Ramos (cell line): ENCODE measurements around the gene PTK7.

Experiments
- in situ Hi-C: fragments of 300-500 bp; cut with MboI; formaldehyde crosslinking; loops from one replicate; pipeline ENCODE4 v1.14.3; 2022; ENCODE audit warnings: low sequenced_read_pairs; ENCODE audit not compliant: unreplicated experiment

Gene PTK7

DNA sequence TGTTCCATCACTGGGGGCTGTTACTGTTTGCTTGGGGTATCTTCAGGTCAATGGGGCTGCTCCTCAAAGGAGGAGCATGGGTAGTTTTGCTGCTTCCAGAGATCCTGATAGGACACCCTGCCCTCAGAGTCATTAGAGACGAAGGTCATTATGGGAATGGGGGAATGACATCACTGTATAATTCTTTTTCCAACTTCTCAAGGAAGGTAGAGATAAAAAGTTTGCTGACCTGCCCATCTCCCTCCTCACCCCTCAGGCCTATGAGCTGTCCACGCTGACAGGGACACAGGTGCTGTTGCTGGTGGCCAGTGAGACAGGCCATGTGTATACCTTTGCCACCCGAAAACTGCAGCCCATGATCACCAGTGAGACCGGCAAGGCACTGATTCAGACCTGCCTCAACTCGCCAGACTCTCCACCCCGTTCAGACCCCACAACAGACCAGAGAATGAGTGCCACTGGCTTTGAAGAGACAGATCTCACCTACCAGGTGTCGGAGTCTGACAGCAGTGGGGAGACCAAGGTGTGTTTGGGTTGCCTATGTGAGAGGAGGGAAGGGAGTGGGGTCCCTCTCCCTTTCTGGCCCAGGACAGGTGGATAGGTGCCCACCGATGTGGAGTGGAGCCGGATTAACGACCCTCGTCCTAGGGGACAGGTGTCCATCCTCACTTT is 97.6 kb downstream of the PTK7 start:
- in situ Hi-C loops: no loop called here

DNA sequence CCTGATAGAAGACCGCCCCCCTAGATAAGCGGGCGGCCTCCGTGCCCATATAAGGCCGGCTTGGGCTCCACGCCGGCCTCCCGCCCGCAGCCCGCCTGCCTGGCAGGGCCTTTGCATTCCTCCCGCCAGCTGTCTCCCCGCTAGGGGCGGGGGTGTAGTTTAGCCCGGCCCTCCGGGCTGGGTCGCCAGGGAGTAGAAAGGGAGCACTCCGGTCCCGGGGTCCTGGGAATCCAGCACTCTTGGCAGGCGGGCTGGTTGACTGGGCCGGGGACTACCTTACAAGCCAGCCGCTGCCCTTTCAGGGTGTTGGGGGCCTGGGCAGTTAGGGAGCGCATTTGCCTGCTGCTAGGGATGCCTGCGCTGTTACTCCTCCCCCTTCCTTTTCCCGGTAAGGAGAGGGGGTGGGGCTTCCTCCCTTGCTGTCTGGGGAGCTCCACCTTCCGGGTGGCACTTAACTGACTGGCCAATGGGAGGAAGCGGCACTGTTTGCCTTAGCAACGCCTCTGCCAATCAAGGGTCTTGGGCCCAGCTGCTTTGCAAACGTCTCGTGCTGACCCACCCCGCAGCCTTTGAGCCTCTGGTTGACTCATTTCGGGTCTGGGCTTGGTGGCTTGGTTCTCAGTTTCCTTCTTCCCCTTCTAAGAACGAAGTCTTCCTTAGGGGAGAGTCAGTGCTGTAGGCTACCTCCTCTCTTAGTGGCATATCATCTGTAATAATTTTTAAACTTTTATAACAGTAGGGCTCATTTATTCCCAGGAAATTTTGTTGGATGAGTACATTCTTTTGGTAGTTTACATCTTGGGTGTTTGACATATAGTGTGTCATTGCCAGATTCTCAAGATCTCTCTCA is 98.4 kb downstream of the PTK7 start:
- in situ Hi-C loops: no loop called here

DNA sequence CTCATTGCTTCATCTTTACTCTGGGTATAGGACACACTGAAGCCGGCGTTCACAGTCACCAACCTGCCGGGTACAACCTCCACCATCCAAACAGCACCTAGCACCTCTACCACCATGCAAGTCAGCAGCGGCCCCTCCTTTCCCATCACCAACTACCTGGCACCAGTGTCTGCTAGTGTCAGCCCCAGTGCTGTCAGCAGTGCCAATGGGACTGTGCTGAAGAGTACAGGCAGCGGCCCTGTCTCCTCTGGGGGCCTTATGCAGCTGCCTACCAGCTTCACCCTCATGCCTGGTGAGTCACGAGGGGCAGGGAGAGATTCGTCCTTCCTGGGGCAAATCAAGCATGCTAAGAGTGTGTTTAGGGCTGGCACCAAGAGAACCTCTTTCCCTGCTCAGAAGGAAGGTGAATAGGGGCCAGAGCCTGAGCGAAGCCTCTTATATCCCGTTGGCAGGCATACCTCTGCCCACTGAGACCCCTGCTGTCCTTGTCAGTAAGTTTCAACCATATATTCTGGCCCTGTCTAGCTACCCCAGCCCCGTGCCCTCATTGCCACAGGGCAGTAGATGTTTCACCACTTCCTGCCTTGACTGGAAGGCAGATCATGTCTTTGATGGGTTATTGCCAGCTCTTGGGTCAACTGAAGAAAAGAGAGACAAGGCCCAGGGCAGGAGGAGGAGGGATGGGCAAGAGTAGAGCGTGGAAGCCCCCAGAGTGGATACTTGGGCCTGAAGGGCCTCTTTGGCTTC is 99.7 kb downstream of the PTK7 start:
- in situ Hi-C loops: no loop called here

DNA sequence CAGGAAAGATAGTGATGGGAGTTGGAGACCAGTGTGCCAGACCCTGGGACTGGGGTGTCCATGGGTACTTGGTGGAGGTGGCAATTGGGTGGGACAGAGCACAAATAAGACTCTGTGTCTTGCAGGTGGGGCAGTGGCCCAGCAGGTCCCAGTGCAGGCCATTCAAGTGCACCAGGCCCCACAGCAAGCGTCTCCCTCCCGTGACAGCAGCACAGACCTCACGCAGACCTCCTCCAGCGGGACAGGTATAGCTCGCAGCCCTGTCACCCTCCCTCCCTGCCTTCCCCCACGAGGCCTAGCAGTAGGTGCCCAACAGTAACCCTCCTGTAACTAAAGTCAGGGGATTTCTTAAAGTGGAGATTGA is 100.3 kb downstream of the PTK7 start:
- in situ Hi-C loops: no loop called here

DNA sequence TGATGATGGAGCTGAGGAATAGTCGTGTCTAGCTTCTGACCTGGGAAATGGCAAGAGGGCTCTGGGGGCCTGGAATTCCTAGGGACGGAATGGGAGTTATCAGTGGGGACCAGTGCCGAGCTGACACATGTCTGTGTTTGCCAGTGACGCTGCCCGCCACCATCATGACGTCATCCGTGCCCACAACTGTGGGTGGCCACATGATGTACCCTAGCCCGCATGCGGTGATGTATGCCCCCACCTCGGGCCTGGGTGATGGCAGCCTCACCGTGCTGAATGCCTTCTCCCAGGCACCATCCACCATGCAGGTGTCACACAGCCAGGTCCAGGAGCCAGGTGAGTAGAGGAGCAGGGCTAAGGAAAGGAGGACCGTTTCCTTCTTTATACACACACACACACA is 102.0 kb downstream of the PTK7 start:
- in situ Hi-C loops: no loop called here

DNA sequence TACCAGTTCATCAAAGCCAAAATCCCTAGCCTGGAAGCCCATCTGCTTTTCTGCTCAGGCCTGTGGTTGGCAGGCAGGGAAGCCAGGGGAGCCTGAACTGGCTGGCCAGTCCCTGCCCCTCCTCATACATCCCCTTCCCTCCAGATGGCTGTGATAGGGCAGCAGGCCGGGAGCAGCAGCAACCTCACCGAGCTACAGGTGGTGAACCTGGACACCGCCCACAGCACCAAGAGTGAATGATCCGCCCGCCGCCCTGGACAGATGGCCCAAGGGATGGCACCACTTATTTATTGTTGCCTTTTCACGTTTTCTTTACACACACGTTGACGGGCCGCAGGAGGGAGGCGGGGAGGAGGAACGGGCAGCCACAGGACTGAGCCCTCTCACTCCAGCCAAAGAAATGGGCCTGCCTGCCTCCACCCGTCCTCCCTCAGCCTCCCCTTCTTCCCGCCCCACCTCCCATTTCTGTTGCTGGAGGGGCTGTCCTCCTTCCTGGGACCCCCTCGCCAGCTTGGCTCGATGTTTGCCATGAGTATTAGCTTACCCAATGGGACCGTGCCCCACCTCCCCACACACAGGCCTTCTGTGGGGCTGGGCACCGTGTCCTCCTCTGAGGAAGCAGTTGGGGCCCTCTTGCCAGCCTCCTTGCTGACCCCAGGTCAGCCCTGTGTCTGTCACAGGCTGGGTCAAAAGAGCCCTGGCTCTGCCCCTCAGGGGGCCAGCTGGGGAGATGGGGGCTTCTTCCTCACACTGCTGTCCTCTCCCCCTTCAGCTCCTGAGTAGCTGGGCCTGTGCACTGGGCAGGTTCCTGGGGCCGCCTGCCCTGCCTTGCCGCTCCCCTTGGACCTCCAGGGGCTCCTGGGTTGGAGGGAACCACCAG is 103.1 kb downstream of the PTK7 start:
- in situ Hi-C loops: no loop called here

DNA sequence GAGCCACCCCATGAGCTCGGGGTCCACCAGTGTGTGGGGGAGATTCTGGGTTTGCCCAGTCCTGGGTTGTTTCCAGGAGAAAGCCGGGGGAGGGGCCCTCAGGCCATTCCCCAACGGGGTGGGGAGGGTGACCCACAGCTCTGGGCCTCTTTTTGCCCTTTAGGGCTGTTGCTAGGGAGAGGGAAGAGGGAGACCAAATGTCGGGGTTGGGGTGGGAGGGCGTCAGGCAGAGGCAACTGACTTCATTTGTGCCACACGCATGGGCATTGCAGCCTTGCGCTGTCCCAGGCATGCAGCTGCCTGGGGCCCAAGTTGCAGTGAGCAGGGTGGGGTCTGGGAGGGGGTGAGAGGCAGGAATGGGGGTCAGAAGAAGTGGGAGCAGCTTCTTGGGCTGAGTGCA is 103.9 kb downstream of the PTK7 start:
- in situ Hi-C loops: no loop called here

DNA sequence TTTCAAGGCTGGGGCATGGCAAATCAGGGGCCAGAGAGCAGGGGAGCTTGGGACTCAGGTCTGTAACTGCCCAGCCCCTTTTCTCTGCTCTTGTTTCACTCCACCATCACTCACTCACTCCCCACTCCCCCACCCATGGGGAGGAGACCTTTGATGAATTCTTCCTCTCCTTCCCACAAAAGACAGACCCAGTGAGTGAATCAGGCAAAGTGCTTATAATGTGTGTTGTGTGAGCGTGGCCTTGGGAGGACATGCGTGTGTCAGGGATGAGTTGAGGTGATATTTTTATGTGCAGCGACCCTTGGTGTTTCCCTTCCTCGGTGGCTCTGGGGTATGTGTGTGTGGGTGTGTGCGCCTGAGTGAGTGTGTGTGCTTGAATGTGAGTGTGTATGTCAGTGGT is 104.9 kb downstream of the PTK7 start:
- in situ Hi-C loops: no loop called here

DNA sequence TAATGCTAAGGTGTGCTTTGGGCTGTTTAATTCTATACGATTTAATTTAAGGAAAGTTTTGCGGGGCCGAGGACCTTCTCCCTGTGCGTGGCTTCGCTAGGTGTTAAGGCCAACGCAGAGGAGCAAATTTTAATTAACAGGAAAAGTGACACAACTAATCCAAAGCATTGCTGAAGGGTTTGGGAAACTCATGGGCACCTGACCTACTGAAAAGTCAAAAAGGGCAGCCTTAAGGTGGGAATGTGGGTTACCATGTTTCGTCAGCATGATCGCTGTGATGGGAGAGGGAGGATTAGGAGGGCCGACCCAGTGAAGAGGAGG is 105.5 kb downstream of the PTK7 start:
- in situ Hi-C loops: no loop called here

DNA sequence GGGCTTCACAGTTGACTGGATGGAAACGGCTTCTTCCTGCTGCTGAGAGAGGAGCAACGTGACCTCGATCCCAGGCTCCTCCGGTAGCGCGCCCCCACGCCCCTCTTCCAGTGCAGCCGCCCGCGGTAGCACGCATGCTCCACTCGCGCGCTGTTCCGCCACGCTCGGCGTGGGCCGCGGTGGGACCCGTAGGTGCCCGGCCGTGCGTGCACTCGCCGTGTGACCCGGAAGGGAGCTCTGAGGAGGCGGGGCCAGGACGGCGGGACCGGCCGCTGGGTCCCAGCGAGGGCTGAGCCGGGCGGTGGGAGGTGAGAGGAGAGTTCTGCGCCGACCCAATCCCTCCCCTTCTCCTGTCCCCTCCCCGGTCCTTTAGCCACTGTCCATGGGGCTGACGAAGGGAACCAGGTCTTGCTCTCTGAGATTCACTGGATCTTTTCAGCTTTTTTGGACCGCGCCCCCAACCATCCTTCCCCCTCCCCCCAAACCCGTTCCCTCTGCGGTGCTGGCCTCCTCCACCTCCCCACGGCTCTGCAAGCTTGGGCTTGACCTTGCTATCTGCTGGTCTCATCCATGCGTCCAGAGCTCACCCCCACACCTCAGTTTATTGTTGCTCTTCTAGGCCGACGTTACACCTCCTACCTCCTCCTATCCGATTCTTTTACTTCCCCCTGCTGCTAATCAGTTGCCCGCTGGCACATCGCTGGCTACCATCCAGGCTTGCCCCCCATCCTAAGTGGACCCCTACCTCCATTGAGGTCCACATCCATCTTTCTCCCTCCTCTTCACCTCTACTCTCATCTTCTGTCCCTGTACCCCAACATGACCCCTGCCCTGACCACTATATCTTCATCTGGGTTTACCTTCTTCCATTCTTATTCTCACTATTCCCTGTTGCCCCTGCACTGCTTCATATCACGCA is 106.1 kb downstream of the PTK7 start, which contains the start of gene CUL9:
Gene CUL9, plus strand, starts transcription at position 255 of the 919 bp plus-strand sequence. CDS start 2,115 bp downstream, outside the sequence.
- in situ Hi-C loops: no loop called here

DNA sequence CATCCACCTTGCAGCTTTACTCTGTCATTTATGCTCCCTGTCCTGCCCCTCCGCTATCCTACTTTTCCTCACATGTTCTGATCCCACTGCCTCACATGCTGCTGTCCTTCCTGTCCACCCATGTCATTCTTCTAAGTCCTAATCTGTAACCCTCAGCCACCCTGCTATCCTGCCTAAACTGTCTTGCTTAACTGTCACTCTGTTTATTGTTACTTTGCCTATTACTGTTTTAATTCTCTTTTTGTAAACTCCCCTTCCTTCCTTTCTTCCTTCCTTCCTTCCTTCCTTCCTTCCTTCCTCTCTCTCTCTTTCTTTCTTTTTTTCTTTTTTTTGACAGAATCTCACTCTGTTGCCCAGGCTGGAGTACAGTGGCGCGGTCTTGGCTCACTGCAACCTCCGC is 107.3 kb downstream of the PTK7 start:
- in situ Hi-C loops: no loop called here

DNA sequence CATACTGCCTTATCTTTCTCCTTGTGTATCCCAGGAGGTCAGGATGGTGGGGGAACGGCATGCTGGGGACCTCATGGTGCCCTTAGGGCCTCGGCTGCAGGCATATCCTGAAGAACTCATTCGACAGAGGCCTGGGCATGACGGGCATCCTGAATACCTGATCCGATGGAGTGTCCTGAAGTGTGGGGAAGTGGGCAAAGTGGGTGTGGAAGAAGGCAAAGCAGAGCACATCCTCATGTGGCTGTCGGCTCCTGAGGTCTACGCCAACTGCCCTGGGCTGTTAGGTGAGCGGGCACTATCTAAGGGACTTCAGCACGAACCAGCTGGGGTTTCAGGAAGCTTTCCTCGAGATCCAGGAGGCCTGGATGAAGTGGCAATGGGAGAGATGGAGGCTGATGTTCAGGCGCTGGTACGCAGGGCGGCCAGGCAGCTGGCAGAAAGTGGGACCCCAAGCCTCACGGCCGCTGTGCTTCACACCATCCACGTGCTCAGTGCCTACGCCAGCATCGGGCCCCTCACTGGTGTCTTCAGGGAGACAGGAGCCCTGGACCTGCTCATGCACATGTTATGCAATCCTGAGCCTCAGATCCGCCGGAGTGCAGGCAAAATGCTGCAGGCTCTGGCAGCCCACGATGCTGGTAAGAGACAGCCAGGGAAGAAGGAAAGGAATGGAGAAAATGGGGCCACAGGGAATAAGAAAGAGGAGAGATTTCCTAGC is 108.3 kb downstream of the PTK7 start:
- in situ Hi-C loops: no loop called here

DNA sequence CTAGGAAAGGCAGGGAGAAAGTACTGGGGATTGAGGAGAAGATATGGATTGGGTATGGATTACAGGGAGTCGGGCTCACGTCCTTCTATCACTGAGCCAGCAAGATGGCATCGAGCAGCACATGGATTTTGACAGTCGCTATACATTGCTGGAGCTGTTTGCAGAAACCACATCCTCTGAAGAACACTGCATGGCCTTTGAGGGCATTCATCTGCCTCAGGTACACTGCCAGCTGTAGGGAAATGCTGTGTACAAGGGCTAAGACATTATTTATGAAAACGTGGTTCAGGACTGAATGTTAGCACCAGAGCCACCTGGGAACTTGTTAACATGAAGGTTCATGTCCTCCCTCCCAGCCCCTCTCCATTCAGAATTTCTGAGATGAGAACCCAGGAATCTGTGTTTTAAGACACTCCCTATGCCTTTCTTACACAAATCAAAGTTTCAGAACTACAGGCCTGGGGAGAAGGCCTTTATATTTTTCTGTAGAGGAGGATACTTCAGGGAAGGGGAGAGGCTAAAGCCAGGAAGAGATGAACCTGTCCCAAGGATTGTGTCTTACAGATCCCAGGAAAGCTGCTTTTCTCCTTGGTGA is 109.4 kb downstream of the PTK7 start:
- in situ Hi-C loops: no loop called here

DNA sequence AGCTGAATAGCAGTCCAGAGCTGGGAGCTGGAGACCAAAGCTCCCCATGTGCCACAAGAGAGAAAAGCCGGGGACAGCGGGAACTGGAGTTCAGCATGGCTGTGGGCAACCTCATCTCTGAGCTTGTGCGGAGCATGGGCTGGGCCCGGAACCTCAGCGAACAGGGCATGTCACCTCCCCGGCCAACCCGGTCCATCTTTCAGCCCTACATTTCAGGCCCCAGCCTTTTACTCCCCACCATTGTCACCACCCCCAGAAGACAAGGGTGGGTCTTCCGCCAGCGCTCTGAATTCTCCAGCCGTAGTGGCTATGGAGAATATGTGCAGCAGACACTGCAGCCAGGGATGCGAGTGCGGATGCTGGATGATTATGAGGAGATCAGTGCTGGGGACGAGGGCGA is 109.9 kb downstream of the PTK7 start:
- in situ Hi-C loops: no loop called here

DNA sequence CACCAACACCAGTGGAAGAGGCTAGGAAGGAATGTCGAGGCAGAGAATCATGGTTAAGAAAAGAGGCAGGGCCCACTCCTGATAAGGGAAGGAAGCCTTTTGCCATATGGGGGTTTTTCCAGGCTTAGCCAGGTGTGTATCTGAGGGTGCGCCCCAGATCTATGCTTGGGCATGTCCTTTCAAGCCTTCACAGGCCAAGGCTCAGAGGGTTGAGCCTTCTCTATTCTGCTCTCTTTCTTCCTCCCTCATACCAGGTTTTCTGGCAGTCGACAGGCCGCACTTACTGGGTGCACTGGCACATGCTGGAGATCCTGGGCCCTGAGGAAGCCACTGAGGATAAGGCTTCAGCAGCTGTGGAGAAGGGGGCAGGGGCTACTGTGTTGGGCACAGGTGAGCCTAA is 110.6 kb downstream of the PTK7 start:
- in situ Hi-C loops: no loop called here

DNA sequence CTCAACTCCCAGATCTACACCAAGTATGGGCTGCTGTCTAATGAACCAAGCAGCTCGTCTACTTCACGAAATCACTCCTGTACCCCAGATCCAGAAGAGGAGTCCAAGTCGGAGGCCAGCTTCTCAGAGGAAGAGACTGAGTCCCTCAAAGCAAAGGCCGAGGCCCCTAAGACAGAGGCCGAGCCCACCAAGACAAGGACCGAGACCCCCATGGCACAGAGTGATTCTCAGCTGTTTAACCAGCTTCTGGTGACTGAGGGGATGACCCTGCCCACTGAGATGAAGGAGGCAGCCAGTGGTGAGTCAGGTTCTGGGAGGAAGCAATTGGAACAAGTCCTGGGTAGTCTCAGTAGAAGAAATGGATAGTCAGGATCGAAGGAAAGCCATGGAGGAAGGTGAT is 111.7 kb downstream of the PTK7 start:
- in situ Hi-C loops: no loop called here

DNA sequence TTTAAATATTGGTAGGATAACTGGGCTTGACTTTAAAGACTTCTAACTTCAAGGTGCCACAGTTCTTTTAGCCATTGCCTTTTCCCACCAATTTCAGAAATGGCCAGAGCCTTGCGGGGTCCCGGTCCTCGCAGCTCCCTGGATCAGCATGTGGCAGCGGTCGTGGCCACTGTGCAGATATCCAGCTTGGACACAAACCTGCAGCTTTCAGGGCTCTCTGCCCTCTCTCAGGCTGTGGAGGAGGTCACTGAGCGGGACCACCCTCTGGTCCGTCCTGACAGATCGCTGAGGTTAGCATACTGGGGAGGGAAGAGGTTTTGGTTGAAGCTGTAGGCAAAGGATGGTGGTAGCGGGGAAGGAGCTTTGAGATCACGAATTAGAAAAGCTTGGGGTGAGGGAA is 112.3 kb downstream of the PTK7 start:
- in situ Hi-C loops: no loop called here

DNA sequence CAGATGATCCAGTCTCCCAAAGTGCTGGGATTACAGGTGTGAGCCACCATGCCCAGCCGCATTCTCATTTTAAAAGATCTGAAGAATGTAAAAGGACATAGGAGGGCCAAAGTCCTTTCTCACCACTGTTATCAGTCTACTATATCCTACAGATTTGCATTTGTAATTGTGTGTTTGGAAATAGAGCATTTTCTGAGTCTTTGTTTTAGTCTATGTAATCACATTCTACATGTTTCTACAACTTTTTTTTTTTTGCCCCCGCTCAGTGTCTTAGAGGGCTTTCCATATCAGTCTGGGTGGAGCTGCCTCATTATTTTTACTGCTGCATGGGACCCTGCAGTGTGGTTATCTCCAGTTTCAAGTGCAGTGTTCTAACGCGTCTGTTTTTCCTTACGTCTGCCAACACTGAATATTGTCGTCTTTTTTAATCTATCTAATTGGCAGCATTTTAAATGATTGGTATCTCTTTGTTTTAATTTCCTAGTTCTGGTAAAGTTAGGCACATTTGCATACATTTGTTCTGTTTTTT is 113.7 kb downstream of the PTK7 start:
- in situ Hi-C loops: no loop called here
